Common myeloid progenitor, CD34-positive (primary cell): ENCODE data around the gene ARHGEF28.

ENCODE experiments used
- CTCF ChIA-PET: fragments of 350-600 bp; sonication (Branson Sonifier 250); formaldehyde crosslinking; loops from one replicate; lab custom pipeline; 2021; ENCODE audit warnings: antibody characterized with exemption; lab: Charles Lee
- POLR2A ChIA-PET: fragments of 350-600 bp; sonication (Branson Sonifier 250); formaldehyde crosslinking; loops from one replicate; lab custom pipeline; 2021; ENCODE audit warnings: antibody characterized with exemption; lab: Charles Lee
- DNase-seq, 3 donors: peaks; one replicate each; pipeline versions ENCODE4 v3.0.0 to v3.0.0-alpha.2; 2013
- H3K27ac ChIP-seq, 2 experiments: 1 replicate in 1 of 2; 2 replicates in 1 of 2; pipeline ENCODE4 v1.7.0; 2013; ENCODE audit warnings: inconsistent platforms in 2 of 2, low read length in 2 of 2, mild to moderate bottlenecking in 2 of 2, low read depth in 1 of 2, moderate library complexity in 1 of 2; ENCODE audit not compliant: severe bottlenecking in 2 of 2, insufficient read depth in 1 of 2, poor library complexity in 1 of 2
- H3K27me3 ChIP-seq, 5 experiments: replicated peaks in 2 of 5; 1 replicate in 3 of 5; 2 replicates in 2 of 5; pipeline versions ENCODE4 v1.6.1 to v1.7.0; 2013; ENCODE audit warnings: low read length in 4 of 5, mild to moderate bottlenecking in 2 of 5, moderate library complexity in 2 of 5, inconsistent platforms in 1 of 5; ENCODE audit not compliant: insufficient read depth in 5 of 5, control insufficient read depth in 4 of 5
- H3K36me3 ChIP-seq, 4 experiments: 1 replicate in 2 of 4; 2 replicates in 2 of 4; pipeline versions ENCODE4 v1.6.1 to v1.7.0; 2013; ENCODE audit warnings: low read length in 3 of 4, control low read depth in 1 of 4, mild to moderate bottlenecking in 1 of 4; ENCODE audit not compliant: control insufficient read depth in 4 of 4, insufficient read depth in 4 of 4
- H3K4me1 ChIP-seq, 4 experiments: 1 replicate in 3 of 4; 2 replicates in 1 of 4; pipeline versions ENCODE4 v1.6.1 to v1.7.1; 2013; ENCODE audit warnings: low read length in 3 of 4, mild to moderate bottlenecking in 3 of 4, control low read depth in 1 of 4, inconsistent platforms in 1 of 4, moderate library complexity in 1 of 4; ENCODE audit not compliant: control insufficient read depth in 4 of 4, insufficient read depth in 4 of 4; ENCODE audit errors: control extremely low read depth in 1 of 4
- H3K4me3 ChIP-seq, 7 experiments: 1 replicate in 4 of 7; 2 replicates in 3 of 7; pipeline versions ENCODE4 v1.5.1 to v1.7.0; 2013; ENCODE audit warnings: mild to moderate bottlenecking in 7 of 7, low read length in 6 of 7, moderate library complexity in 6 of 7, inconsistent platforms in 2 of 7, low read depth in 2 of 7, control low read depth in 1 of 7; ENCODE audit not compliant: insufficient read depth in 4 of 7, control insufficient read depth in 1 of 7; ENCODE audit errors: extremely low read depth in 1 of 7
- H3K9me3 ChIP-seq, 5 experiments: 1 replicate in 4 of 5; 2 replicates in 1 of 5; pipeline versions ENCODE4 v1.6.1 to v1.7.1; 2013; ENCODE audit warnings: low read length in 4 of 5, mild to moderate bottlenecking in 2 of 5, inconsistent platforms in 1 of 5, low read depth in 1 of 5, moderate library complexity in 1 of 5; ENCODE audit not compliant: control insufficient read depth in 4 of 5, insufficient read depth in 2 of 5; ENCODE audit errors: control extremely low read depth in 1 of 5
- WGBS: methylation state at CpG from one replicate; pipeline ENCODE4 v1.1.5; 2013; ENCODE audit not compliant: insufficient coverage; 5-methylcytosine and 5-hydroxymethylcytosine counted together

The ARHGEF28 gene

GRCh38 chr5:73722231-73722630 is 96.2 kb downstream of the ARHGEF28 start:
- Histone ChIP-seq H3K27ac (no peak overlapping the region), H3K36me3 (no peaks in the 10 kb centered on the region), H3K4me3 (no peak overlapping the region), H3K9me3 (no peaks in the 10 kb centered on the region), H3K27me3 (no peaks in the 10 kb centered on the region), H3K4me1 (no peaks in the 10 kb centered on the region)
- no peak for DNase-seq
- no CpG with 5 or more reads among the region's 1 CpG for WGBS
- POLR2A ChIA-PET: no interaction called here
- CTCF ChIA-PET: no interaction called here

DNA sequence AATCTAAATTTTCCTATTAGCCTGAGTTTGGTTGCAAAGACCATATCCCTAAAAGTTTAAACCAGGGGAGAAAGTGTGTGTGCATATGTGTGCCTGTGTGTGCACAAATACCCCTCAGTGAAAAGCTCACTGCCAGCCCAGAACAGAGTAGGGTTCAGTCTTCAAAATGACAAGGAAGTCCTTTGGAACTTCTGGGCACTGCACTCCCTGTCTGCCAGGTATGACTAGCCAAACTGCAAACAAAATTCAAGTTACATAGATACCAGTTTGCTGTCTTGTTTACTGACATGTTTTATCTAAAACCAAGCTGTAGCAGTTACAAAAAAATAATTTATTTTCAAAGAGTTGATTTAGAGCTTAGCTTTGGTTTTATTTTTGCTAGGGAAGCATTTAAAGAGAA is 100.1 kb downstream of the ARHGEF28 start:
- no peaks in the 10 kb centered on the region for H3K27me3 ChIP-seq
- H3K4me1 ChIP-seq: no peaks in the 10 kb centered on the region
- no peaks in the 10 kb centered on the region for H3K9me3 ChIP-seq
- POLR2A ChIA-PET: no interaction called here
- H3K36me3 ChIP-seq: no peaks in the 10 kb centered on the region
- H3K27ac ChIP-seq: no peak overlapping the region
- no peak overlapping the region for H3K4me3 ChIP-seq
- CTCF ChIA-PET: no interaction called here
- no peak for DNase-seq

- H3K36me3 ChIP-seq: no peaks in the 10 kb centered on the region
- DNase-seq: no peak
- H3K9me3 ChIP-seq: no peaks in the 10 kb centered on the region
- ChIA-PET POLR2A (no interaction called here), CTCF (no interaction called here)
- WGBS: 76% methylated on average over 2 of the region's 5 CpGs
- no peak overlapping the region for H3K27ac ChIP-seq
- H3K4me3 ChIP-seq: no peak overlapping the region
- no peaks in the 10 kb centered on the region for H3K4me1 ChIP-seq
- no peaks in the 10 kb centered on the region for H3K27me3 ChIP-seq
Observed at GRCh38 chr5:73726606-73727231, 100.7 kb downstream of the ARHGEF28 start.

GRCh38 chr5:73727470-73727869 is 101.5 kb downstream of the ARHGEF28 start:
- 100% methylated on average over 1 of the region's 1 CpG for WGBS
- H3K27ac ChIP-seq: no peak overlapping the region
- no peaks in the 10 kb centered on the region for H3K27me3 ChIP-seq
- H3K9me3 ChIP-seq: no peaks in the 10 kb centered on the region
- no peak for DNase-seq
- no peaks in the 10 kb centered on the region for H3K36me3 ChIP-seq
- ChIA-PET CTCF (no interaction called here), POLR2A (no interaction called here)
- no peak overlapping the region for H3K4me3 ChIP-seq
- no peaks in the 10 kb centered on the region for H3K4me1 ChIP-seq

DNA sequence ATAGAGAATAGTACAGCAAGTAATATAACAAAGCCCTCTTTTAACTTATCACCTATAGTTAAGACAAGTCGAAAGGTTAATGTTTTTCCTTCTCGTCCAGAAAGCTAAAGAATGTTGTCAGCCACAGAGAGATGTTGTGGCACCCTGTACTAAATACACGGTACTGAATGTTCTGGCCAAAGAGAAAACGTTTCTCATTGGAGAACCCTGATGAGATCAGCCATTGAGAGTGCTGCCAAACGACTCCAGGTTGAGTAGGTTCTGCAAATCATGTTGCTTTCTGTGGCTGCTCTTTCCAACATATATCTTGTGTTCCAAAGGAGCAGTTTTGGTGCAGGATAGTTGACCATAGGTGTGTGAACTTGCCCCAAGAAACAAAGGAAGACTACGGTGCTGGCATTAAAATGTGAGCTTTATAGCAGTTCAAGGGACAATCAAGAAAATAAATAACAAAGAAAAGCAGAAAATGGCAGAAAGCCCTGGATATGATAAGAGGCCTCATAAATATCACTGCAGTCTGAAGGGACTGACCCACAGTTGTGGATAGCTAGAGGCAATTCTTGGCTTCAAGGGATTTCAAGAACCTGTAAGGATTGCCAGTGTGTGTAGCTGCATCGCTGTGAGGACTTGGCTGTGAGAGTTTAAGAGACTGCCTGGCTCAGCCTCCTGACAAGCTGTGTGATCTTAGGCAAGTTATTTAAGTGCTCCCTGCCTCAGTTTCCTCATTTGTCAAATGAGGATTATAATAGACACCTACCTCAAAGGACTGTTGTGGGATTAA is 102.7 kb downstream of the ARHGEF28 start:
- Histone ChIP-seq H3K27me3 (no peaks in the 10 kb centered on the region), H3K9me3 (no peaks in the 10 kb centered on the region), H3K4me1 (no peaks in the 10 kb centered on the region), H3K27ac (no peak overlapping the region), H3K36me3 (no peaks in the 10 kb centered on the region), H3K4me3 (no peak overlapping the region)
- POLR2A ChIA-PET: no interaction called here
- CTCF ChIA-PET: interaction anchor here (1.2 kb wide), 2 partner anchors 38 to 62 kb away, joined by 3 read pairs; no protein-coding TSS in a partner anchor
- 80% methylated on average over 7 of the region's 7 CpGs for WGBS
- DNase-seq: no peak

DNA sequence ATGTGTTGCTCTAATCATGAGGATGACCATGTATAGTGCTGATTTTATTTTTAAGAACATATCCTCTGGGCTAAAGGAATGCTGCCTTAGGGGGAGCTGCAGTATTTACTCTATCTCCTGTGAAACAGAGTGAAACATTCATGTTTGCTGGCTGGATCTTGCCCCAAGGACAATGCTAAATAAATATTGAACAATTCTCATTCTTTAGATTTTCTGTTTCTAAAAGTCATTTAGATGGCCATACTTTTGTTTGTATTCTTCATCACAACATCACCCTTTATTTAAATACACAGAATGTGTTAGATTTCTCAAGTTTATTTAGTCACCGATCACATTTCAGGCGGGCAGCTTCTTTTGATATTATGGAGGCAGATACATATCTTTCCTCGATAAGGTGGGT is 103.3 kb downstream of the ARHGEF28 start:
- no CpG with 5 or more reads among the region's 3 CpGs for WGBS
- Histone ChIP-seq H3K27me3 (no peaks in the 10 kb centered on the region), H3K27ac (no peak overlapping the region), H3K4me3 (no peak overlapping the region), H3K4me1 (no peaks in the 10 kb centered on the region), H3K36me3 (no peaks in the 10 kb centered on the region), H3K9me3 (no peaks in the 10 kb centered on the region)
- DNase-seq: no peak
- ChIA-PET POLR2A (no interaction called here), CTCF (interaction anchor here (1.2 kb wide), 2 partner anchors 38 to 61 kb away, joined by 3 read pairs; no protein-coding TSS in a partner anchor)

DNA sequence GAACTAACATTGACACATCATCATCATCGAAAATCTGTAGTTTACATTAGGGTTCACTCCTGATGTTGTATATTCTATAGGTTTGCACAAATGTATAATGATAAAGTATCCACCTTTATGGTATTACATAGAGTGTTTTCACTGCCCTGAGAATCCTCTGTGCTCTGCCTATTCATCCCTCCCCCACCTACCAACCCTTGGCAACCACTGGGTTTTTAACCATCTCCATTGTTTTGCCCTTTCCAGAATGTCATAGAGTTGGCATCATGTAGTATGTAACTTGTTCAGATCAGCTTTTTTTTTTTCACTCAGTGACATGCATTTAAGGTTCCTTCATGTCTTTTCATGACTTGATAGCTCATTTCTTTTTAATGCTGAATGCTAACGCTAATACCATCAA is 106.0 kb downstream of the ARHGEF28 start:
- 80% methylated on average over 1 of the region's 2 CpGs for WGBS

More for the DNA sequence above, 106.0 kb downstream of the ARHGEF28 start:
- H3K36me3 ChIP-seq: no peaks in the 10 kb centered on the region
- POLR2A ChIA-PET: no interaction called here
- H3K4me3 ChIP-seq: no peak overlapping the region
- CTCF ChIA-PET: no interaction called here
- no peaks in the 10 kb centered on the region for H3K27me3 ChIP-seq
- no peaks in the 10 kb centered on the region for H3K4me1 ChIP-seq
- no peak for DNase-seq
- H3K9me3 ChIP-seq: no peaks in the 10 kb centered on the region
- H3K27ac ChIP-seq: no peak overlapping the region
